GM13977 (cell line): ENCODE measurements around the gene LGR5.
"Not testable (repeated sequence)": the region's sequence is repeated elsewhere in the genome, so short reads cannot be mapped to it uniquely, and the experiment has no call there.

Experiments
- DNase-seq: peaks from one replicate; pipeline ENCODE4 v3.0.0; 2012; ENCODE audit warnings: low spot score
- in situ Hi-C: fragments of 300-500 bp; cut with MboI; formaldehyde crosslinking; loops from one replicate; pipeline ENCODE4 v1.12.0; 2022; ENCODE audit warnings: low sequenced_read_pairs, low pct_unique_long_range_greater_than_20kb, mixed read lengths, inconsistent platforms; ENCODE audit not compliant: unreplicated experiment
- TF ChIP-seq, protein P1 (sequence below): IDR thresholded peaks from 2 replicates; pipeline ENCODE4 v1.5.1; 2012; ENCODE audit warnings: mild to moderate bottlenecking, control low read depth; ENCODE audit not compliant: insufficient read depth; ENCODE audit errors: extremely low read depth, missing control alignments

The LGR5 gene

DNA sequence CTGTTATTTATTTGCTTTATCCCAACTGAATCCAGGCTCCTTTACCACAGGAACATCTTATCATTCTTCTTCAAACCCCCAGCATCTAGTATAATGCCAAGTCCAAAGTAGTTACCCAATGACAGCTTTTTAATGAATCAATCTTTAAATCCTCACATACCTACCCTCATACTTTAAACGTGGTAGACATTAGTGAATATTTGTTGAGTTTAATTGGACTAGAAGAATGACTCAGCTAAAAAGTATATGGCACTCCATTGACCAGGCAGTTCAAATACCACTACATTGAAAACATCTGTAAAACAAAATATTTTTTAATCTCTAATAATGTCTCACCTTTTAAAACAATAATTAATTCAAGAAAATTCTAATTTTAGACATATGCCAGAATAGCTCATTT, 125.9 kb downstream of the LGR5 start:
- TF ChIP-seq, protein P1, sequence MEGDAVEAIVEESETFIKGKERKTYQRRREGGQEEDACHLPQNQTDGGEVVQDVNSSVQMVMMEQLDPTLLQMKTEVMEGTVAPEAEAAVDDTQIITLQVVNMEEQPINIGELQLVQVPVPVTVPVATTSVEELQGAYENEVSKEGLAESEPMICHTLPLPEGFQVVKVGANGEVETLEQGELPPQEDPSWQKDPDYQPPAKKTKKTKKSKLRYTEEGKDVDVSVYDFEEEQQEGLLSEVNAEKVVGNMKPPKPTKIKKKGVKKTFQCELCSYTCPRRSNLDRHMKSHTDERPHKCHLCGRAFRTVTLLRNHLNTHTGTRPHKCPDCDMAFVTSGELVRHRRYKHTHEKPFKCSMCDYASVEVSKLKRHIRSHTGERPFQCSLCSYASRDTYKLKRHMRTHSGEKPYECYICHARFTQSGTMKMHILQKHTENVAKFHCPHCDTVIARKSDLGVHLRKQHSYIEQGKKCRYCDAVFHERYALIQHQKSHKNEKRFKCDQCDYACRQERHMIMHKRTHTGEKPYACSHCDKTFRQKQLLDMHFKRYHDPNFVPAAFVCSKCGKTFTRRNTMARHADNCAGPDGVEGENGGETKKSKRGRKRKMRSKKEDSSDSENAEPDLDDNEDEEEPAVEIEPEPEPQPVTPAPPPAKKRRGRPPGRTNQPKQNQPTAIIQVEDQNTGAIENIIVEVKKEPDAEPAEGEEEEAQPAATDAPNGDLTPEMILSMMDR, result no peak
- DNase-seq, result no peak
- in situ Hi-C loops, result no loop called here

DNA sequence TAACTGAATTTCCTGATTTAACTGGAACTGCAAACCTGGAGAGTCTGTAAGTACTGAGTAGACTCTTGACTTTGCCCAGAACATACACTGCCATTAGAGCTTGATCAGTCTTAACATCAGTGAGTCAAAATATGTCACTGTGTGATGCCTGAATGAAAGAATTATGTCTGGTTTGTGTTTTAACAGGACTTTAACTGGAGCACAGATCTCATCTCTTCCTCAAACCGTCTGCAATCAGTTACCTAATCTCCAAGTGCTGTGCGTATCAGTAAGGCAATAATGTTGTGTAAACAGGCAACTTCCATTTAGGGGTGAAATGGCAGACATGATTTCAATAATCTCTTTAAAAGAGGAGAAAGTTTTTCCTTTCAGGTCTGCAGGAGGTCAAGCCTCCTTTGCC, 127.1 kb downstream of the LGR5 start:
- in situ Hi-C loops, result no loop called here
- TF ChIP-seq, protein P1, result no peak
- DNase-seq, result no peak

DNA sequence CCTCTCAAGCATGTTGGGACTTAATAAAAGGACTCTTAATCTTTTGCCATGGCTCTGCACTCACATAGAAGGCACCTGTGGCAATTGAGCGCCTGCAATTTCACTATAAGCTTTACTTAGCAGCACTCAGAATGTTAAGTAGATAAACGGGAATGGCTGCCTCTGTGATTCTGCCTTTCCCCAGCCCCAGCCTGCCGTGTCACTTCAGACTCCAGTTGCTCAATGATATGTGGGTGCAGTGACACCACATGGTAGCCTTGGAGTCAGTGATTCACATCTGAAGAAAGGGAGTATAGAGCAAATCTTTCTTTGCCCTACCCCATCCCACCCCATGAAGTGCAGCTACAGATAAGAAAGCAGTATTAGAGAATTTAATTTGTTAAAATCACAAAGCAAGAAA, 127.9 kb downstream of the LGR5 start:
- TF ChIP-seq, protein P1, result no peak
- no peak for DNase-seq
- in situ Hi-C loops, result no loop called here

DNA sequence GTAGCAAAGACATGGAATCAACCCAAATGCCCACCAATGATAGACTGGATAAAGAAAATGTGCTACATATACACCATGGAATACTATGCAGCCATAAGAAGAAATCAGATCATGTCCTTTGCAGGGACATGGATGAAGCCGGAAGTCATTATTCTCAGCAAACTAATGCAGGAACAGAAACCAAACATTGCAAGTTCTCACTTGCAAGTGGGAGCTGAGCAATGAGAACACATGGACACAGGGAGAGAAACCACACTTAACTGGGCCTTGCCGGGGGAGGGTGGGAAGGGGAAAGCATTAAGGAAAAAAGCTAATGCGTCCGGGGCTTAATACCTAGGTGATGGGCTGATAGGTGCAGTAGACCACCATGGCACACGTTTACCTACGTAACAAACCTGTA, 130.3 kb downstream of the LGR5 start:
- in situ Hi-C loops, DNase-seq: not testable (repeated sequence)

DNA sequence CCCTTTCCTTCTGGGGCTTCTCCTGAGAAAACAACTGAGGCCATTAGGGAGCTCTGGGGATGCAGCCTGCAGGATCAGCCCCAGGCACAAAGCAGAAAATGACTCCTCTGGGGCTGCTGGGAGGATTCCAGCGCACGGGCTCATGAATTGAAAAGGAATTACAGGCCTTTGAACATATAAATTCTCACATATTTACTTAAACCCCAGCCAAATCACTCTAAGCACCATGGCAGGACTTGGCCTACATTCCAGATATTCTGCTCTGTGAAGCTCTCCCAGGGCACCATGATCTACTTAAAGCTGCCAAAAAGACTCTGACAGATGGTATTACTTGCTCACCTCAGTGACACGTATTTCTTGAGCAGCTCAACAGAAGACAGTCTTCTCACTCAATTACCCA, 136.9 kb downstream of the LGR5 start:
- in situ Hi-C loops, result no loop called here
- TF ChIP-seq, protein P1, result no peak
- no peak for DNase-seq

DNA sequence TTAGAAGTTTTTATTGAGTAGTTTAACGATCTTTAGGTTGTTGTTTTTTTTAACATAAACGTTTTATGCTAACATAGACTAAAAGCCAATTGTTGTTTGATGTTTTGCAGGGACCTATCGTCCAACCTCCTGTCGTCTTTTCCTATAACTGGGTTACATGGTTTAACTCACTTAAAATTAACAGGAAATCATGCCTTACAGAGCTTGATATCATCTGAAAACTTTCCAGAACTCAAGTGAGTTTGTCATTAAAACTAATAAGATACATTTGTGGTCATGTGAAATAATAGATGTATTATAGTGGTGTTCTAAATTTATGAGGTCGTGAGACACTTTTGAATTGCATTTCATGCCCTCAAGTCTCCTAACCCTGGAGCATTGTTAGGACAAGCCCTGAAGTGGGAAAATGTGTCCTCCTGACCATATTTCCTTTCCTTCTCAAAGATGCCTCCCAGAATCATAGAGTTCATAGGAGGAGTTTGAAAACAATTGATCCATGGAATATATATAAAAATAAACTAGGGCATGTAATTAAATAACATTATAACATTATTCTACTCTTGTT, 139.2 kb downstream of the LGR5 start:
- TF ChIP-seq, protein P1, result no peak
- in situ Hi-C loops, result no loop called here
- DNase-seq, result no peak

DNA sequence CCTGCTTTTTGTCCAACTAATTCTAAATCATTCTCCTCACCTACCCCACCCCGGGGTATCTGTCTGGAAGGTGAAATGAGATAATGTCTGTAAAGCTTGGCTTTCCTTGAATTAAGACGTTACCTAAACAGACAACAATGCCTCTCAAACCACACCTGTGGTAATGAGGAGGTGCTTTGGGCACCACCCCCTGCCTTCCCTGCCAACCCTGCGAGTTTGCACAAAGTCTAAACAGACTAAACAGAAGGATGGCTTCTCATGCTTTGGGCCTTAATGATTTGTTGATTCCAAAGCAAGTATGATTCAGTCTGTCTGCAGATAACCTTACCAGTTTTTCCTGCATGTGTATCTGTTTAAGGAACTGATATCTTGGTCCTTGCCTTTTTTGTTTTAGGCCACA, 141.6 kb downstream of the LGR5 start:
- in situ Hi-C loops, result no loop called here
- no peak for DNase-seq

More for the DNA sequence above, 141.6 kb downstream of the LGR5 start:
- TF ChIP-seq, protein P1, result no peak
